Bone marrow (tissue), 2 donors: ENCODE measurements around the gene GPC6.
"Not testable (repeated sequence)": the region's sequence is repeated elsewhere in the genome, so short reads cannot be mapped to it uniquely, and the experiment has no call there.

Source experiments
- DNase-seq, 2 donors: peaks; one replicate each; lab custom pipeline; 2025; lab: John Stamatoyannopoulos, UW

Gene GPC6

DNA sequence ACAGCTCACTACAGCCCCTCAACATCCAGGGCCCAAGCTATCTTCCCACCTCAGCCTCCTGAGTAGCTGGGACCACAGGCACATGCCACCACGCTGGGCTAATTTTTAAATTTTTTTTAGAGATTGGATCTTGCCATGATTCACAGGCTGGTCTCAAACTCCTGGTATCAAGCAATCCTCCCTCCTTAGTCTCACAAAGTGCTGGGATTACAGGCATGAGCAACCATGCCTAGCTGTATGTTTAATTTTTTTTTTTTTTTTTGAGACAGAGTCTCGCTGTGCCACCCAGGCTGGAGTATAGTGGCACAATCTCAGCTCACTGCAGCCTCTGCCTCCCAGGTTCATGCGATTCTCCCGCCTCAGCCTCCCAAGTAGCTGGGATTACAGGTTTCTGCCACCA, 983.3 kb downstream of the GPC6 start:
- DNase-seq, result not testable (repeated sequence)

DNA sequence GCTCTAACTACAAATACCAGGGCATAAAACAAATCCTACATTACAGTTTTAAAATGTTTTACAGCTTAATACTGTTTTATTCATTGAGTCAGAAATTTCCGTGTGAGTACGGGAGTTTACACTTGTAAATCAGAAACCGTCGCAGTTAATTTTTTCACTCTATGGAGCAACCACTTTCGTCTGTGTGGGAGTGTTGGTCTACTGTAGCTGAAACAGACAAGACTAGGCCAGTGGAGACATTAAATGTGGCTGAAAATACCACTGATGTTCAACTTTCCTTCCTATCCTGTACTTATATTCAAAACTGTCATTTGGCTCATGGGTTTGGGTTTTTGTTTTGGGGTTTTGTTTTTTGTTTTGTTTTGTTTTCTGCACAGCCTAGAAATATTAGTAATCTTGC, 984.2 kb downstream of the GPC6 start:
- DNase-seq, result no peak

DNA sequence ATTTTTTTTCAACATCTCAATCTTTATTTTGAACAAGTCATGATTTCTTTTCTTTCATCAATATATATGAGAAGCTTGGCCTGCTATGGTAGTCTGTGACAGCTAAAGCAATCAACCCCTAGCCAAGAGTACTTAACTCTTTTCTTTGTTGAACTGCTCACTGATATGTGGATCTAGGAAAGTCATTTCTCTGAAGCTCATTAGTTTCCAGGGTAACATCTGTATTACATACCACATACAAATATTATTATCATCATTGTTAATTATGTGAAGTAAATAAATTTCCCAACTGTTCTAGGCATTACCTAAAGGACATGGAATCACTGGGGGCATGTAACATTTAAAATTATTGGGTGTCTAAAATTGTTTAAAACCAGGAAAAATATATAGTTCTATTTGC, 985.6 kb downstream of the GPC6 start:
- no peak for DNase-seq

DNA sequence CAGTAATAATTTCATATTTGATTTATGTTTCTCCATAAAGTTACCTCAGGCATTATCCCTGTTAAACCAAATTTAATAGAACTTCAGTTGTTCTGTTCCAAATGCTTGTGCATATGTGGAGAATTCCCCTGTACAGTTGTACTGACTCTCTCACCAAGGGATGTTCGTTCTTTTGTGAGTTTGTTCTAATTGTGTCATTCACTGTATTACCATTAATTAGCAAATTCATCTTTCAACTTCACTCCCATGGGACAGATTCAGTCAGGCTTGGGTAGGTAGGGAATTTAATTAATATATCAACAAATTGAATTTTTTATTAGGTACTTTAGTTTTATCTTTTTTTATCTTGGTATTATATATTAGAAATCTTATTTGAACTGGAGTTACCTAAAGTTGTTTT, 987.5 kb downstream of the GPC6 start:
- DNase-seq, result no peak

GRCh38 chr13:94214975-94215374, 988.4 kb downstream of the GPC6 start:
- no peak for DNase-seq

DNA sequence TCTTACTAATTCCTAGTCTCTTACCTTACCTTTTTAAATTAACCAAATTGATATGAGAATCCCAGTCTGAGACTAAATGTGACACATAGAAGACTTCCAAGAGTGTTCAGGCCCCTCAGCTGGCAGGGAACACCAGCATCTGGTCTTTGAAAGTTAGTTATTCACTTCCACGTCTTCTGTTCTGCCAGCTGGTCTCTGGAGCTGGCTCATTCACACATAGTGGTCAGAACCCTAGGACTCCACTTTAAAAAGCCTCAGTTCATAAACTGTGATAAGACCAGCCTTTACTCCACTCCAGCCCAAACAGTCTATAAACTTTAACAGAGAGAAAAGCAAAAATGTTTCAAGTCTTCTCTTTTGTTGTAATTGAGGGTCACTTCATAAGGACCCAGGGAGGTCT, 989.9 kb downstream of the GPC6 start:
- no peak for DNase-seq

DNA sequence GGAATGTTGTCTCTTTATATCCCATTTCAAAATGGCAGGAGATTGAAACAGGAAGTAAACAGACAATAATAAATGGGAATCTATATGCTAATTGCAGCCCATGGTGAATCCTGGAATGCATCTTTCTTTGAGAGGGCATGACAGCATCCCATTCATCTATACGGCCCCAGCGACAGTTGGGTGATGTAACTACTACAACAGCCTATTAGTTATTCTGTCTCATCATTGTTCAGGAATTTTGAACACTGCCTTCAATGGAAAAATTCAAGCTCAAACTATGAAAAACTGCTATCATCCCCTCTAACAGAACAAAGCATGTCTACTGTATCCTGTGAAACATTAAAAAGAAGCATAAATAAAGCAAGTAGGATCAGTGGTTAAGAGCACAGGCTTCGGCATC, 990.8 kb downstream of the GPC6 start:
- DNase-seq, result no peak

- DNase-seq, result no peak
Measured at GRCh38 chr13:94218537-94218936, 991.9 kb downstream of the GPC6 start.

- no peak for DNase-seq
Measured at GRCh38 chr13:94218951-94219350, 992.3 kb downstream of the GPC6 start.

GRCh38 chr13:94224670-94225069, 998.1 kb downstream of the GPC6 start:
- no peak for DNase-seq

GRCh38 chr13:94227255-94227879, 1000.8 kb downstream of the GPC6 start:
- no peak for DNase-seq

DNA sequence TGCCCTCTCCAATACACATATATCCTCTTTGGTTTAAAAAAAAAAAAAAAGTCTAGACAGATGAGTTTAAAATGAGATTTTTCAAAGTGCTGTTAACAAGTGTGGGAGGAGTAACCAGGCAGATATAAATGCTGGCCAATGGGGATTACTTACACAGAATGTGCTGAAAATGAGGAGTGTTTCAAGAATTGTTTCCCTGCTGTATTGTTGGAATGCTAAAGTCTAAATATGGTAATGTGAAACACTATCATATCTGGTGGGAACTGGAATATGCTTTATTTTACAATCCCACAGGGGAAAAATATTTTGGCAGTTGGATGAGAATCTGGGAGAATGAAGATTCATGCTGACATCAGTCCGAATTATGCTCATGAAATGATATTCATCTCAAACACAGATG, 1002.2 kb downstream of the GPC6 start:
- DNase-seq, result no peak

GRCh38 chr13:94232161-94232950, 1005.7 kb downstream of the GPC6 start:
- DNase-seq, result no peak

- DNase-seq, result no peak
Measured at GRCh38 chr13:94232956-94233355, 1006.3 kb downstream of the GPC6 start.

DNA sequence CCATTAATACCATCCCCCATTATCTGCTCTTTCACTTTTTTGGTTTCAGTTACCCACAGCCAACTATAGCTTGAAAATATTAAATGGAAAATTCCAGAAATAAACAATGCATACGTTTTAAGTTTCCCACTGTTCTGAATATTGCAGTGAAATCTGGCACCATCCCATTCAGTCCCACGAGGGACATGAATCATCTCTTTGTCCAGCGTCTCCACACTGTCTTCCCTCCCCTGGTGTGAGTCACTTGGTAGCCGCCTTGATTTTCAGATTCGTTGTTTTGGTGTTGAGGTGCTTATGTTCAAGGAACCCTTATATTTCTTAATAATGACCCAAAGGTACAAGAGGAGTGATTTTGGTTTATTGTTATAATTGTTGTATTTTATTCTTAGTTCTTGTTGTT, 1006.8 kb downstream of the GPC6 start:
- no peak for DNase-seq

- no peak for DNase-seq
Measured at GRCh38 chr13:94233837-94234236, 1007.2 kb downstream of the GPC6 start.

GRCh38 chr13:94234738-94235137, 1008.1 kb downstream of the GPC6 start:
- no peak for DNase-seq

- DNase-seq, result no peak
Measured at GRCh38 chr13:94236132-94236531, 1009.5 kb downstream of the GPC6 start.

DNA sequence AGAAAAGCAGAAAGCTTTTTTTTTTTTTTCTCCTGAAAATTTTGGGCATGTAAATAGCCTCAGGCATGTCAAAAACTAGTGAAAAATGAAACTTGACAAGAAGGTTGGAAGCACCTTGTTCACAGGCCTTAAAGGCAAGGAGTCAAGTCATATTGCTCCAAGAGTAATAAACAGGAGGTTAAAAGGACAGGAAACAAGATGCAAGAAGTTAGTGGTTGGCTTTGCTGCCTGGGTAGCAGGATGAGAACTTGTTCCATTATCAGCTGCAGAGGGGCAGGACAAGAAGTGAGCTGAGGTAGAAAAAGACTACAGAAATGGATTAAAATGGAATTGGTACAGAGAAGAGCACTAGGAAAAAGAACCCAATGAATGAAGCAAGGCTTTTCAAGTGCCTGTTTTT, 1010.3 kb downstream of the GPC6 start:
- no peak for DNase-seq

DNA sequence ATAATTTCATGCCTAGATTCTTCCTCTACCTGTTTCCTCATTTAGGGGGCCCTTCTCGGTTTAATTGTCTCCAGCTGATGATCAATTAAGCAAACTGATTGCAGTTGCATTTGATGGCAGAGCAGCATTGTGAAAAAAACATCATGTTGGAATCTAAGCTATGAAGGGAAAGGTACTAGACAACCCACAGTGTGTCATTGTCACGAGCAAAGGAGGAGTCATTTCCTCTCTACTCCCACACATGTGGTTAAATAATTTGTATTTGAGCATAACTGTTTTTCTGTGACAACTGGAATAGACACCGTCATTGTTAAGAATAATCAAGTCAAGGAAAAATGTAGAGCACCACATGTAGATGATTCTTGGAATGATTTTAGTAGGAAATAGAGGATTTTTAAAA, 1012.5 kb downstream of the GPC6 start:
- no peak for DNase-seq

GRCh38 chr13:94242554-94242953, 1015.9 kb downstream of the GPC6 start:
- DNase-seq, result no peak

DNA sequence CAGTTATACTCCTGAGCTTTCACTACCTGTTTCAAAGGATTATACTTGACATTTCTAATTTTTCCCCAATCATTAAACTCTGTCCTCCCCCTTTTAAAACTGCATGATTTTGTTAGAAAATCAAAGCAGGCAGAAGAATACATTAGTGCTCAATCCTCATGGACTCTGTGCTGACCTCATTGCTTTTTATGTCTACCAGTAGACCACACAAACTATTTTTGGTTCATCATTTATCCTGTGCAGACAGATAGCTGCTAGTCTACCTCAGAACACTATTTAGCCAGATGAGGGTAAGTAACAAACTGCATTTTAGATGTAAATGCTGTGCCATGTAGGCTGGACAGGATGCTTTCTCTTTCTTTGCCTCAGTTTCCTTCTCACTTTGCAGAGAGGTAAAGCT, 1016.9 kb downstream of the GPC6 start:
- DNase-seq, result no peak

- DNase-seq, result no peak
Measured at GRCh38 chr13:94246495-94246894, 1019.9 kb downstream of the GPC6 start.

- DNase-seq, result no peak
Measured at GRCh38 chr13:94247890-94248289, 1021.3 kb downstream of the GPC6 start.
